Activated CD8-positive, alpha-beta T cell treated with anti-CD3 and anti-CD28 coated beads for 36 hours (primary cell): ENCODE measurements around the gene XRCC6. TPM values are rescaled to one million over a fixed set of nuclear protein-coding genes. Genes with fewer than 3 reads are reported as not detected.
"Not testable (repeated sequence)": the region's sequence is repeated elsewhere in the genome, so short reads cannot be mapped to it uniquely, and the experiment has no call there.

ENCODE experiments used
- ATAC-seq: fragments of 200-7000 bp; cut with Tn5 transposase; one replicate; pipeline ENCODE4 v1.10.0; 2021; ENCODE audit warnings: mild to moderate bottlenecking, moderate library complexity
- CTCF ChIA-PET: fragments of 350-600 bp; sonication (Branson Sonifier 250); formaldehyde crosslinking; loops from one replicate; lab custom pipeline; 2021; ENCODE audit warnings: antibody characterized with exemption; lab: Charles Lee
- POLR2A ChIA-PET: fragments of 350-600 bp; sonication (Branson Sonifier 250); formaldehyde crosslinking; loops from one replicate; lab custom pipeline; 2021; ENCODE audit warnings: antibody characterized with exemption; lab: Charles Lee
- DNase-seq: peaks from one replicate; pipeline ENCODE4 v3.0.0-alpha.2; 2020
- H3K27ac Mint-ChIP-seq: one replicate; pipeline ENCODE4 v1.8.0; 2021; ENCODE audit warnings: mild to moderate bottlenecking, mixed read lengths
- H3K27me3 Mint-ChIP-seq: one replicate; pipeline ENCODE4 v1.8.0; 2021; ENCODE audit warnings: mixed read lengths
- H3K36me3 Mint-ChIP-seq: one replicate; pipeline ENCODE4 v1.8.0; 2021; ENCODE audit warnings: low read depth, mixed read lengths
- H3K4me1 Mint-ChIP-seq: one replicate; pipeline ENCODE4 v1.8.0; 2021; ENCODE audit warnings: low read depth, mixed read lengths
- H3K4me3 Mint-ChIP-seq: one replicate; pipeline ENCODE4 v1.8.0; 2021; ENCODE audit warnings: mild to moderate bottlenecking, moderate library complexity, mixed read lengths
- H3K9me3 Mint-ChIP-seq: one replicate; pipeline ENCODE4 v1.8.0; 2021; ENCODE audit warnings: mixed read lengths
- intact Hi-C: fragments of 100-400 bp; cut with micrococcal nuclease; formaldehyde crosslinking; loops from one replicate; pipeline ENCODE4 v1.10.0; 2022
- total RNA-seq, 2 experiments: library from RNA; stranded (reverse); gene quantifications; one replicate each; pipeline ENCODE4 v1.2.3, GENCODE V29; 2021
- TF ChIP-seq, protein P1 (sequence below): fragments of 200-600 bp; IDR thresholded peaks from one replicate; pipeline ENCODE4 v1.8.0; 2022; ENCODE audit warnings: antibody characterized with exemption, mild to moderate bottlenecking

The XRCC6 gene
- total RNA-seq, 2 experiments from 2014 or later = 424 to 425 TPM

GRCh38 chr22:41658869-41659268 lies 37.8 kb downstream of the XRCC6 start:
- no peak overlapping the region for H3K4me3 Mint-ChIP-seq
- TF ChIP-seq, protein P1, sequence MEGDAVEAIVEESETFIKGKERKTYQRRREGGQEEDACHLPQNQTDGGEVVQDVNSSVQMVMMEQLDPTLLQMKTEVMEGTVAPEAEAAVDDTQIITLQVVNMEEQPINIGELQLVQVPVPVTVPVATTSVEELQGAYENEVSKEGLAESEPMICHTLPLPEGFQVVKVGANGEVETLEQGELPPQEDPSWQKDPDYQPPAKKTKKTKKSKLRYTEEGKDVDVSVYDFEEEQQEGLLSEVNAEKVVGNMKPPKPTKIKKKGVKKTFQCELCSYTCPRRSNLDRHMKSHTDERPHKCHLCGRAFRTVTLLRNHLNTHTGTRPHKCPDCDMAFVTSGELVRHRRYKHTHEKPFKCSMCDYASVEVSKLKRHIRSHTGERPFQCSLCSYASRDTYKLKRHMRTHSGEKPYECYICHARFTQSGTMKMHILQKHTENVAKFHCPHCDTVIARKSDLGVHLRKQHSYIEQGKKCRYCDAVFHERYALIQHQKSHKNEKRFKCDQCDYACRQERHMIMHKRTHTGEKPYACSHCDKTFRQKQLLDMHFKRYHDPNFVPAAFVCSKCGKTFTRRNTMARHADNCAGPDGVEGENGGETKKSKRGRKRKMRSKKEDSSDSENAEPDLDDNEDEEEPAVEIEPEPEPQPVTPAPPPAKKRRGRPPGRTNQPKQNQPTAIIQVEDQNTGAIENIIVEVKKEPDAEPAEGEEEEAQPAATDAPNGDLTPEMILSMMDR = no peak
- ChIA-PET POLR2A (interaction anchor here (1.0 to 2.5 kb wide), 4 partner anchors 10 to 30 kb away, joined by 3 to 7 read pairs (median 4); partner anchors contain the start of gene SNU13), CTCF (interaction anchor here (1.2 to 6.9 kb wide), 4 partner anchors 7 to 38 kb away, joined by 3 to 66 read pairs (median 7); no protein-coding TSS in a partner anchor)
- ATAC-seq (no peak), DNase-seq (no peak)
- H3K9me3 Mint-ChIP-seq = no peaks in the 10 kb centered on the region
- H3K36me3 Mint-ChIP-seq = peaks cover 62% of the 10 kb centered on the region
- H3K4me1 Mint-ChIP-seq = no peaks in the 10 kb centered on the region
- no peaks in the 10 kb centered on the region for H3K27me3 Mint-ChIP-seq
- intact Hi-C loops = no loop called here
- no peak overlapping the region for H3K27ac Mint-ChIP-seq

GRCh38 chr22:41659941-41660340 lies 38.8 kb downstream of the XRCC6 start:
- CTCF ChIA-PET = interaction anchor here (1.9 to 3.0 kb wide), 2 partner anchors 19 to 37 kb away, joined by 4 to 10 read pairs; no protein-coding TSS in a partner anchor
- intact Hi-C loops = no loop called here

DNA sequence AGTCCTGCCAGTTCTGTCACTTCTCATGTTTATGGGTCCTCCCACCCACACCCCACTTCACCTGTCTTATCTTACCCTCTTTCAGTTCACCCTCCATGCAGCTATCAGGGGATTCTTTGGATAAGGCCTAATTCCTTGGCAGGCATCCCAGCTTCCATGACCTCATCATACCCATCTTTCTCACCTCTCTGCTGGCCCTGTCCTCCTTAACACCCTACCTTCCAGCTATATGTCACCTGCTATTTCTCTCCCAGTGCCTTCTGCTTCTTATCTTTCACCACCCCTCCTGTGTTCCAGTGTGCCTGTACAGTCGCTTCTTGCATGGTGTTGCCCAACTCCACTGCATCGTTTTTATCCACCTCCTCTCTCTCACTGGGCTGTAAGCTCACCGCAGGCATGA lies 39.3 kb downstream of the XRCC6 start:
- no peaks in the 10 kb centered on the region for H3K9me3 Mint-ChIP-seq
- ATAC-seq (no peak), DNase-seq (no peak)
- peak overlapping the region; percentile 55 for H3K27ac Mint-ChIP-seq
- no peak overlapping the region for H3K4me3 Mint-ChIP-seq
- H3K36me3 Mint-ChIP-seq = peaks cover 63% of the 10 kb centered on the region
- H3K4me1 Mint-ChIP-seq = no peaks in the 10 kb centered on the region
- TF ChIP-seq, protein P1 = no peak
- CTCF ChIA-PET = interaction anchor here (1.9 to 3.0 kb wide), 2 partner anchors 18 to 37 kb away, joined by 4 to 10 read pairs; no protein-coding TSS in a partner anchor
- intact Hi-C loops = no loop called here
- POLR2A ChIA-PET = interaction anchor here (1.3 to 1.6 kb wide), 4 partner anchors 9 to 39 kb away, joined by 3 to 4 read pairs (median 4); partner anchors contain the start of genes DESI1, SNU13 and XRCC6
- no peaks in the 10 kb centered on the region for H3K27me3 Mint-ChIP-seq

More at GRCh38 chr22:41659941-41660340, 38.8 kb downstream of the XRCC6 start:
- no peak overlapping the region for H3K4me3 Mint-ChIP-seq
- no peaks in the 10 kb centered on the region for H3K4me1 Mint-ChIP-seq
- peak overlapping the region; percentile 55 for H3K27ac Mint-ChIP-seq
- no peaks in the 10 kb centered on the region for H3K9me3 Mint-ChIP-seq
- no peaks in the 10 kb centered on the region for H3K27me3 Mint-ChIP-seq
- ATAC-seq (no peak), DNase-seq (no peak)
- TF ChIP-seq, protein P1 = no peak
- POLR2A ChIA-PET = interaction anchor here (1.3 to 2.5 kb wide), 5 partner anchors 9 to 39 kb away, joined by 3 to 7 read pairs (median 4); partner anchors contain the start of genes DESI1, SNU13 and XRCC6
- H3K36me3 Mint-ChIP-seq = peaks cover 61% of the 10 kb centered on the region

GRCh38 chr22:41661088-41661487 lies 40.0 kb downstream of the XRCC6 start:
- intact Hi-C loops = no loop called here
- Mint-ChIP-seq H3K4me1 (no peaks in the 10 kb centered on the region), H3K36me3 (peaks cover 62% of the 10 kb centered on the region), H3K9me3 (no peaks in the 10 kb centered on the region), H3K27me3 (no peaks in the 10 kb centered on the region), H3K27ac (no peak overlapping the region), H3K4me3 (no peak overlapping the region)
- CTCF ChIA-PET = interaction anchor here (3.0 kb wide), 1 partner anchor 36 kb away, joined by 10 read pairs; no protein-coding TSS in a partner anchor
- no peak for DNase-seq
- TF ChIP-seq, protein P1 = no peak
- no peak for ATAC-seq
- POLR2A ChIA-PET = interaction anchor here (0.7 to 1.6 kb wide), 3 partner anchors 22 to 39 kb away, joined by 4 to 5 read pairs (median 4); partner anchors contain the start of genes SNU13 and XRCC6

DNA sequence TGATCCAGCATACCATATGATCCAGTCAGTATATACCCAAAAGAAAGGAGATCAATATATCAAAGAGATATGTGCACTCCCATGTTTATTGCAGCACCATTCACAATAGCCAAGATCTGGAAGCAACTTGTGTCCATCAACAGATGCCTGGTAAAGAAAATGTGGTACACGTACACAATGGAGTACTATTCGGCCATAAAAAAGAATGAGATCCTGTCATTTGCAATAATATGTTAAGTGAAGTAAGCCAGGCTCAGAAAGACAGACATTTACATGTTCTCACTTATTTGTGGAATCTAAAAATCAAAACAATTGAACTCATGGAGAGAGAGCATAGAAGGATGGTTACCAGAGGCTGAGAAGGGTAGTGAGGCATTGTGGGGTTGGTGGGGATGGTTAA lies 40.6 kb downstream of the XRCC6 start:
- intact Hi-C loops = no loop called here
- CTCF ChIA-PET = no interaction called here
- H3K9me3 Mint-ChIP-seq = no peaks in the 10 kb centered on the region
- peaks cover 61% of the 10 kb centered on the region for H3K36me3 Mint-ChIP-seq
- H3K27me3 Mint-ChIP-seq = no peaks in the 10 kb centered on the region
- H3K4me1 Mint-ChIP-seq = peaks cover 3% of the 10 kb centered on the region
- TF ChIP-seq, protein P1 = no peak
- DNase-seq (no peak), ATAC-seq (no peak)
- POLR2A ChIA-PET = interaction anchor here (0.7 kb wide), 1 partner anchor 40 kb away, joined by 5 read pairs; the partner anchor contains the start of gene XRCC6
- no peak overlapping the region for H3K4me3 Mint-ChIP-seq
- no peak overlapping the region for H3K27ac Mint-ChIP-seq

DNA sequence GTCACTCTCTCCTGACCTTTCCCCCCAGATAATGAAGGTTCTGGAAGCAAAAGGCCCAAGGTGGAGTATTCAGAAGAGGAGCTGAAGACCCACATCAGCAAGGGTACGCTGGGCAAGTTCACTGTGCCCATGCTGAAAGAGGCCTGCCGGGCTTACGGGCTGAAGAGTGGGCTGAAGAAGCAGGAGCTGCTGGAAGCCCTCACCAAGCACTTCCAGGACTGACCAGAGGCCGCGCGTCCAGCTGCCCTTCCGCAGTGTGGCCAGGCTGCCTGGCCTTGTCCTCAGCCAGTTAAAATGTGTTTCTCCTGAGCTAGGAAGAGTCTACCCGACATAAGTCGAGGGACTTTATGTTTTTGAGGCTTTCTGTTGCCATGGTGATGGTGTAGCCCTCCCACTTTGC lies 42.5 kb downstream of the XRCC6 start:
- H3K9me3 Mint-ChIP-seq, H3K4me3 Mint-ChIP-seq, H3K27me3 Mint-ChIP-seq, H3K4me1 Mint-ChIP-seq, DNase-seq, ATAC-seq, intact Hi-C loops: not testable (repeated sequence)
- Mint-ChIP-seq H3K27ac (peak overlapping the region; percentile 52), H3K36me3 (peaks cover 48% of the 10 kb centered on the region)
- CTCF ChIA-PET = interaction anchor here (2.2 to 5.5 kb wide), 2 partner anchors 8 to 33 kb away, joined by 8 to 66 read pairs; no protein-coding TSS in a partner anchor
- POLR2A ChIA-PET = interaction anchor here (0.6 to 1.5 kb wide), 3 partner anchors 11 to 411 kb away, joined by 3 to 6 read pairs (median 4); partner anchors contain the start of genes DESI1 and XRCC6
